Liver (tissue), 3 donors: ENCODE results near the gene DNAJC4.

Experiments used
- EGR1 ChIP-seq, 2 donors: IDR thresholded peaks; 2 replicates each; pipeline ENCODE4 v1.6.1; 2016 to 2018; ENCODE audit warnings: antibody characterized with exemption in 2 of 2, low read depth in 2 of 2
- FOXA1 ChIP-seq: IDR thresholded peaks from 2 replicates; pipeline ENCODE4 v1.6.1; 2016; ENCODE audit warnings: antibody characterized with exemption
- GABPA ChIP-seq, 2 donors: IDR thresholded peaks in 1 of 2; conservative IDR thresholded peaks in 1 of 2; 2 replicates each; pipeline ENCODE4 v1.6.1; 2016; ENCODE audit warnings: antibody characterized with exemption in 2 of 2, mild to moderate bottlenecking in 1 of 2, moderate library complexity in 1 of 2
- RAD21 ChIP-seq, 2 donors: IDR thresholded peaks; 2 replicates each; pipeline ENCODE4 v1.6.1; 2016; ENCODE audit warnings: antibody characterized with exemption in 2 of 2, mild to moderate bottlenecking in 2 of 2
- SP1 ChIP-seq: IDR thresholded peaks from 2 replicates; pipeline ENCODE4 v1.6.1; 2018; ENCODE audit warnings: antibody characterized with exemption, mild to moderate bottlenecking
- TAF1 ChIP-seq: conservative IDR thresholded peaks from 2 replicates; pipeline ENCODE4 v1.6.1; 2016; ENCODE audit warnings: antibody characterized with exemption, mild to moderate bottlenecking
- YY1 ChIP-seq: IDR thresholded peaks from 2 replicates; pipeline ENCODE4 v1.6.1; 2016; ENCODE audit warnings: antibody characterized with exemption, mild to moderate bottlenecking
- TF ChIP-seq, protein P1 (sequence below): IDR thresholded peaks from 2 replicates; pipeline ENCODE4 v1.6.1; 2016; ENCODE audit warnings: antibody characterized with exemption
- TF ChIP-seq, protein P2 (sequence below): fragments of 150-350 bp; IDR thresholded peaks from 2 replicates; pipeline ENCODE4 v1.5.1; 2017; ENCODE audit warnings: improper control_type of control experiment, low read depth, low read length; ENCODE audit not compliant: missing input control
- TF ChIP-seq, protein P3 (sequence below): IDR thresholded peaks from 2 replicates; pipeline ENCODE4 v1.6.1; 2016; ENCODE audit warnings: antibody characterized with exemption, mild to moderate bottlenecking
- TF ChIP-seq, protein P4 (sequence below): IDR thresholded peaks from 2 replicates; pipeline ENCODE4 v1.6.1; 2016; ENCODE audit warnings: antibody characterized with exemption
- TF ChIP-seq, protein P5 (sequence below): IDR thresholded peaks from 2 replicates; pipeline ENCODE4 v1.6.1; 2016; ENCODE audit warnings: antibody characterized with exemption
- donor health status: healthy.
- donor health status: healthy.

DNA sequence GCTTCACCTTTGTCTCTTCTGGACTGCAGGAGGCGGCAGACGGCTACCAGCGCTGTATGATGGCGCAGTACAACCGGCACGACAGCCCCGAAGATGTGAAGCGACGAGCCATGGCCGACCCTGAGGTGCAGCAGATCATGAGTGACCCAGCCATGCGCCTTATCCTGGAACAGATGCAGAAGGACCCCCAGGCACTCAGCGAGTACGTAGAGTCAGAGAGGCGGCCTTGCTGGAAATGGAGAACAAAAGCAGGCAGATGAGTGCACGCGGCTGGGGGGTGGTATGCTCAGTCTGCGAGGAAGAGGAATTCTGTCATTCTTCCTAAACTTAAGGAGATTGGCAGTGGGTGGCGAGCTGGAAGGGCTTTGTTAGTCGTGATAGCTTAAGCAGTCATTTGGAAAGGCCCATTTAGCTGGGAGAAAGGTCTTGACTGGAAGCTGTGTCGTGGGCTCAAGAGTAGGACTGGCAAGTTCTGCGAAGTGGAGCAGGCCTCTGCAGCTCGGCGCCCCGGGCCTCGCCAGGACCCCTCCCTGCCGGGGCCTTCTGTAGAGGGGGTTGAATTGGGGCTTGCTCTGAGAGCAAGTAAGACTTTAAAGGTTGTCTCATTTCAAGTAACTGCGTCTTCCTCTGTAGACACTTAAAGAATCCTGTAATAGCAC is 26.8 kb upstream of the DNAJC4 start:
- TF ChIP-seq, protein P1, sequence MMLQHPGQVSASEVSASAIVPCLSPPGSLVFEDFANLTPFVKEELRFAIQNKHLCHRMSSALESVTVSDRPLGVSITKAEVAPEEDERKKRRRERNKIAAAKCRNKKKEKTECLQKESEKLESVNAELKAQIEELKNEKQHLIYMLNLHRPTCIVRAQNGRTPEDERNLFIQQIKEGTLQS, result no peak
- TF ChIP-seq, protein P2, sequence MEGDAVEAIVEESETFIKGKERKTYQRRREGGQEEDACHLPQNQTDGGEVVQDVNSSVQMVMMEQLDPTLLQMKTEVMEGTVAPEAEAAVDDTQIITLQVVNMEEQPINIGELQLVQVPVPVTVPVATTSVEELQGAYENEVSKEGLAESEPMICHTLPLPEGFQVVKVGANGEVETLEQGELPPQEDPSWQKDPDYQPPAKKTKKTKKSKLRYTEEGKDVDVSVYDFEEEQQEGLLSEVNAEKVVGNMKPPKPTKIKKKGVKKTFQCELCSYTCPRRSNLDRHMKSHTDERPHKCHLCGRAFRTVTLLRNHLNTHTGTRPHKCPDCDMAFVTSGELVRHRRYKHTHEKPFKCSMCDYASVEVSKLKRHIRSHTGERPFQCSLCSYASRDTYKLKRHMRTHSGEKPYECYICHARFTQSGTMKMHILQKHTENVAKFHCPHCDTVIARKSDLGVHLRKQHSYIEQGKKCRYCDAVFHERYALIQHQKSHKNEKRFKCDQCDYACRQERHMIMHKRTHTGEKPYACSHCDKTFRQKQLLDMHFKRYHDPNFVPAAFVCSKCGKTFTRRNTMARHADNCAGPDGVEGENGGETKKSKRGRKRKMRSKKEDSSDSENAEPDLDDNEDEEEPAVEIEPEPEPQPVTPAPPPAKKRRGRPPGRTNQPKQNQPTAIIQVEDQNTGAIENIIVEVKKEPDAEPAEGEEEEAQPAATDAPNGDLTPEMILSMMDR, result no peak
- no peak for TF ChIP-seq SP1
- no peak for TF ChIP-seq FOXA1
- TF ChIP-seq RAD21 (IDR thresholded peaks at IDR 0.05), result no peak
- TF ChIP-seq YY1, result no peak
- TF ChIP-seq EGR1 (IDR thresholded peaks at IDR 0.05; ENCODE audit: low read depth in 2 of 2), result no peak
- TF ChIP-seq, protein P3, sequence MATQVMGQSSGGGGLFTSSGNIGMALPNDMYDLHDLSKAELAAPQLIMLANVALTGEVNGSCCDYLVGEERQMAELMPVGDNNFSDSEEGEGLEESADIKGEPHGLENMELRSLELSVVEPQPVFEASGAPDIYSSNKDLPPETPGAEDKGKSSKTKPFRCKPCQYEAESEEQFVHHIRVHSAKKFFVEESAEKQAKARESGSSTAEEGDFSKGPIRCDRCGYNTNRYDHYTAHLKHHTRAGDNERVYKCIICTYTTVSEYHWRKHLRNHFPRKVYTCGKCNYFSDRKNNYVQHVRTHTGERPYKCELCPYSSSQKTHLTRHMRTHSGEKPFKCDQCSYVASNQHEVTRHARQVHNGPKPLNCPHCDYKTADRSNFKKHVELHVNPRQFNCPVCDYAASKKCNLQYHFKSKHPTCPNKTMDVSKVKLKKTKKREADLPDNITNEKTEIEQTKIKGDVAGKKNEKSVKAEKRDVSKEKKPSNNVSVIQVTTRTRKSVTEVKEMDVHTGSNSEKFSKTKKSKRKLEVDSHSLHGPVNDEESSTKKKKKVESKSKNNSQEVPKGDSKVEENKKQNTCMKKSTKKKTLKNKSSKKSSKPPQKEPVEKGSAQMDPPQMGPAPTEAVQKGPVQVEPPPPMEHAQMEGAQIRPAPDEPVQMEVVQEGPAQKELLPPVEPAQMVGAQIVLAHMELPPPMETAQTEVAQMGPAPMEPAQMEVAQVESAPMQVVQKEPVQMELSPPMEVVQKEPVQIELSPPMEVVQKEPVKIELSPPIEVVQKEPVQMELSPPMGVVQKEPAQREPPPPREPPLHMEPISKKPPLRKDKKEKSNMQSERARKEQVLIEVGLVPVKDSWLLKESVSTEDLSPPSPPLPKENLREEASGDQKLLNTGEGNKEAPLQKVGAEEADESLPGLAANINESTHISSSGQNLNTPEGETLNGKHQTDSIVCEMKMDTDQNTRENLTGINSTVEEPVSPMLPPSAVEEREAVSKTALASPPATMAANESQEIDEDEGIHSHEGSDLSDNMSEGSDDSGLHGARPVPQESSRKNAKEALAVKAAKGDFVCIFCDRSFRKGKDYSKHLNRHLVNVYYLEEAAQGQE, result no peak
- no peak for TF ChIP-seq GABPA (IDR thresholded peaks at IDR 0.05 in 1 of 2, conservative IDR thresholded peaks at IDR 0.05 in 1 of 2)
- TF ChIP-seq, protein P4, sequence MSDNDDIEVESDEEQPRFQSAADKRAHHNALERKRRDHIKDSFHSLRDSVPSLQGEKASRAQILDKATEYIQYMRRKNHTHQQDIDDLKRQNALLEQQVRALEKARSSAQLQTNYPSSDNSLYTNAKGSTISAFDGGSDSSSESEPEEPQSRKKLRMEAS, result no peak
- no peak for TF ChIP-seq TAF1
- TF ChIP-seq, protein P5, sequence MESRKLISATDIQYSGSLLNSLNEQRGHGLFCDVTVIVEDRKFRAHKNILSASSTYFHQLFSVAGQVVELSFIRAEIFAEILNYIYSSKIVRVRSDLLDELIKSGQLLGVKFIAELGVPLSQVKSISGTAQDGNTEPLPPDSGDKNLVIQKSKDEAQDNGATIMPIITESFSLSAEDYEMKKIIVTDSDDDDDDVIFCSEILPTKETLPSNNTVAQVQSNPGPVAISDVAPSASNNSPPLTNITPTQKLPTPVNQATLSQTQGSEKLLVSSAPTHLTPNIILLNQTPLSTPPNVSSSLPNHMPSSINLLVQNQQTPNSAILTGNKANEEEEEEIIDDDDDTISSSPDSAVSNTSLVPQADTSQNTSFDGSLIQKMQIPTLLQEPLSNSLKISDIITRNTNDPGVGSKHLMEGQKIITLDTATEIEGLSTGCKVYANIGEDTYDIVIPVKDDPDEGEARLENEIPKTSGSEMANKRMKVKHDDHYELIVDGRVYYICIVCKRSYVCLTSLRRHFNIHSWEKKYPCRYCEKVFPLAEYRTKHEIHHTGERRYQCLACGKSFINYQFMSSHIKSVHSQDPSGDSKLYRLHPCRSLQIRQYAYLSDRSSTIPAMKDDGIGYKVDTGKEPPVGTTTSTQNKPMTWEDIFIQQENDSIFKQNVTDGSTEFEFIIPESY, result no peak
